Measurements from ENCODE around the gene COG5.

COG5 gene

GRCh38 chr7:107563775-107564552, at the start of gene COG5, which contains the start of gene DUS4L:
COG5 (minus strand) TSS chr7:107563920; CDS start chr7:107563896, 24 bp downstream.
DUS4L (plus strand) TSS chr7:107563971; CDS start chr7:107567071, 3,100 bp downstream.
- no peak for TF ChIP-seq CTCF (IDR thresholded peaks at IDR 0.05)

- no peak for TF ChIP-seq CTCF (IDR thresholded peaks at IDR 0.05)
Measured at GRCh38 chr7:107613439-107613838, 49.7 kb upstream of the COG5 start.

GRCh38 chr7:107610323-107610722, 46.6 kb upstream of the COG5 start:
- TF ChIP-seq CTCF (IDR thresholded peaks at IDR 0.05) = no peak

GRCh38 chr7:107609811-107610261, 46.1 kb upstream of the COG5 start:
- TF ChIP-seq CTCF (IDR thresholded peaks at IDR 0.05) = no peak

GRCh38 chr7:107606303-107606702, 42.6 kb upstream of the COG5 start:
- no peak for TF ChIP-seq CTCF (IDR thresholded peaks at IDR 0.05)

GRCh38 chr7:107605218-107605815, 41.6 kb upstream of the COG5 start:
- TF ChIP-seq CTCF (IDR thresholded peaks at IDR 0.05) = no peak

GRCh38 chr7:107600816-107601215, 37.1 kb upstream of the COG5 start:
- no peak for TF ChIP-seq CTCF (IDR thresholded peaks at IDR 0.05)
